GM19397 (cell line): ENCODE results near the gene MAN1C1.
A peak's percentile ranks its signal among the peaks of the same experiment; 100 is the strongest.

Source experiments
- ATAC-seq: cut with Tn5 transposase; IDR thresholded peaks from one replicate; pipeline ENCODE4 v1.9.1; 2021; ENCODE audit warnings: mild to moderate bottlenecking, moderate library complexity; ENCODE audit not compliant: unreplicated experiment

MAN1C1 gene

GRCh38 chr1:25616095-25616986 is at the start of gene MAN1C1:
TSS of gene MAN1C1 (plus strand) at chr1:25616791. CDS start at chr1:25617798, 1,007 bp downstream.
- ATAC-seq = peak; percentile 67

- ATAC-seq = no peak
These were observed 48.9 kb upstream of the MAN1C1 start for GRCh38 chr1:25567710-25568089.

DNA sequence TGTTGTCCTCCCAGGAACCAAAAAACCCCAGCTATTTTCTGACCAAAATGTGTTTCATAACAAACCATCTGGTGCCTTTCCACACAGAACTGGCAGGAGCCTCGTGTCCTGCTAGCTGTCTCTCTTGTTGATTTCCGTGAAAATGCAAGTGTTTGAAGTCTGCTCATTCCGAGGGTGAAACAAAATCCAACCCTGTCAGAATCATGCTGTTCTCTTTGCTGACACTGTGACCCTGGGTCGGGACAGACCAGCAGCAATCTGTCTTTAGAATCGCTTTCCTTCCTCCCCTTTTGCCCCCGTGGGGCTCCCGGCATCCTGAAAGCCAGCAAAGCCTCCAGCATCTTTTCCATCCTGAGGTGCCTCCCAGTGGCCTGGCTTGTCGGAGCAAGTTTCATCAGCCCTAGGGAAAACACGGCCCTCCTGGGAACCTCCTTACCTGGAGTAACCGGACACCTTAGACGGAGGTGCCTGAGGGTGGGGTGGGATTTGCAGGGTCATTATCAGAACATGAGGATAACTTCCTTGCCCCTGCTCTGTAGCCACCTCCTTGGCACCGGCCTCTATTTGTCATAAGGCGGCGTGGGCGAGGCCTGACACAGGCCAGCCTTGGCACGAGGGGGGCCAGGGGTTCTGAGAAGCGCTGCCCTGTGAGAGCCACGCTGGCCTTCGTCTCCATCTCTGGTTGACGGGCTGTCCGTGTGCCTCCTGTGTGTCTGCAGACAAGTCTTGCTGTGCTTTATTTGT is 48.3 kb upstream of the MAN1C1 start:
- no peak for ATAC-seq

DNA sequence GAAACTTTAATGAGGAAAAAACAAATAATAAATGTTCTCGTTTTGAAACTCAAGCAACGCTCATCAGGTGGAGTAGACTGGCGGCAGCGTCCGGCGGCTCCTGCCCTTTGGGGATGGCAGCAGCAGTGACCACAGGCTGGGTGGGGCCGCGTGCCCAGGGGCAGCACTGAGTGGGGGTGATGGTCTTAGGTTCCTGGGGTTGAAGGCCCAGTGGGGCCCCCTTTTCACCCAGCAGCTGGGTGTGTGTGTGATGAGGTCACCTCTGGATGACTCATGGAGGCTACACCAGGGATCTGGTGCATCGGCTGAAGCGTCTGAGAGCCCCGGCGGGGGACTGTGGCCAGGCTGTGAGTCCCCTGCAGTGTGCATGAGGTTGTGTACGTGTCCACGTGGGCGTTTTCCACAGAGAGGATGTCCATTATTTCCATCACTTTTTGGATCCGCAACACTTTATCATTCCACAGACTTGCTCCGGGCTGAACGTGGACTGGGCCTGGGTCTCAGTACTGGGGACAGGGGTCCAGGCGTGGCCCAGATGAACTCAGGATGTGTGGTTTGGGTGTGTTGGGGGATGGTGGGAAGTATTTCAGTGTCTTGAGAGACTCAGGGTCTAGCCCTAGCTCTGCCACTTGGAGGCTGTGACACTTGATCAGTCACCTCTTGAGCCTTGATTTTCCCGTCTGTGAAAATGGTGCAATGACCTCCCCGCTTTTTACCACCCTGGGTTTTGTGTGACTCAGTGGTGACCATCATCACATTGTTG is 47.6 kb upstream of the MAN1C1 start:
- ATAC-seq = no peak

DNA sequence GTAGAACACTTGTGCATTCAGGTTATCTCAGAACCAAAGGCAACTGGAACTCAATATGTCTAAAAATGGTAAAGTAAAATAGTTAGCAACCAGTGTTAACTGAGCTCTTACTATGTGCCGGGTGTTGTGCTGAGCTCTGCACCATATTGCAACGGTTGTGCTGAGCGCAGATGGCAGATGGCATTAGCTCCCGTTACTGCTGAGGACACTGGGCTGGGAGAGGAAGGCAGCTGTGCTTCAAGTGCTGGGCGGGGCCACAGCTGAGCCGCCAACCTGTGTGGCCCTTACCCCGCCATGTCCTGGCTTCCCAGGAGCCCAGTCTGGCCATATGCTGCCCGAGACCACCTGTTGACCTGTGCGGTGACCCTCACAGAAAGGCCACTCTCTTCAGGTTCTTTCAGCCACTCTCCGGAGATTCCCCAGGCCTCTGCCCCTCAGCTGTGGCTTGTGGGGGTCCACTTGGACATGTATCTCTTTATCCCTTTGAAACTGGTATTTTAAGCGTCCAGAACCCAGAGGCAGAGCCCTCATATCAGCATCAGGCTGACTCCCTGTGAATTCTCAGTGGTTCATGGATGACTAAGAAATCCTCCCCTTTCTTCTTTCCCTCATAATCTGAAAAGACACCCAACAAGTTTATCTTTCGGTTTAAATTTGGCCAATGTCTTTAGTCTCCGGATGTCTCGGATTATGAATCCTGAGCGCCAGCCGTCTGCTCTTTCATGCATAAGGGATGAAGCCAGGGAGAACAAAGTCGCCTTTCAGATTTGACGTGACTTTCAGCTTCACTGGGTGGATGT is 46.8 kb upstream of the MAN1C1 start:
- ATAC-seq = no peak

- ATAC-seq = no peak
These were observed 45.6 kb upstream of the MAN1C1 start for GRCh38 chr1:25570798-25571521.

GRCh38 chr1:25571522-25571970 is 45.0 kb upstream of the MAN1C1 start:
- ATAC-seq = no peak

GRCh38 chr1:25572107-25572506 is 44.5 kb upstream of the MAN1C1 start:
- ATAC-seq = no peak

- ATAC-seq = no peak
These were observed 43.6 kb upstream of the MAN1C1 start for GRCh38 chr1:25572708-25573590.

GRCh38 chr1:25573591-25573930 is 43.0 kb upstream of the MAN1C1 start:
- no peak for ATAC-seq

GRCh38 chr1:25573961-25574360 is 42.6 kb upstream of the MAN1C1 start:
- ATAC-seq = no peak

DNA sequence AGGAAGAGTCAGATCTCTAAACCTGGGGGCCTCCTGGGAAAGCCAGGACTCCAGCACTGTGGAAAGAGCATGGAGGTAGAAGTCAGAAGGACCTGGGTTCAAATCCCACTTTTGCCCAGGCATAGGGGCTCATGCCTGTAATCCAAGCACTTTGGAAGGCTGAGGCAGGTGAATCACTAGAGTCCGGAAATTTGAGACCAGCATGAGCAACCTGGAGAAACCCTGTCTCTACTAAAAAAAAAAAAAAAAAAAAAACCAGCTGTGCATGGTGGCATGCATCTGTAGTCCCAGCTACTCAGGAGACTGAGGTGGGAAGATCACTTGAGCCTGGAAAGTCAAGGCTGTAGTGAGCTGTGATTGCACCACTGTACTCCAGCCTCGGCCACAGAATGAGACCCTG is 41.4 kb upstream of the MAN1C1 start:
- no peak for ATAC-seq

DNA sequence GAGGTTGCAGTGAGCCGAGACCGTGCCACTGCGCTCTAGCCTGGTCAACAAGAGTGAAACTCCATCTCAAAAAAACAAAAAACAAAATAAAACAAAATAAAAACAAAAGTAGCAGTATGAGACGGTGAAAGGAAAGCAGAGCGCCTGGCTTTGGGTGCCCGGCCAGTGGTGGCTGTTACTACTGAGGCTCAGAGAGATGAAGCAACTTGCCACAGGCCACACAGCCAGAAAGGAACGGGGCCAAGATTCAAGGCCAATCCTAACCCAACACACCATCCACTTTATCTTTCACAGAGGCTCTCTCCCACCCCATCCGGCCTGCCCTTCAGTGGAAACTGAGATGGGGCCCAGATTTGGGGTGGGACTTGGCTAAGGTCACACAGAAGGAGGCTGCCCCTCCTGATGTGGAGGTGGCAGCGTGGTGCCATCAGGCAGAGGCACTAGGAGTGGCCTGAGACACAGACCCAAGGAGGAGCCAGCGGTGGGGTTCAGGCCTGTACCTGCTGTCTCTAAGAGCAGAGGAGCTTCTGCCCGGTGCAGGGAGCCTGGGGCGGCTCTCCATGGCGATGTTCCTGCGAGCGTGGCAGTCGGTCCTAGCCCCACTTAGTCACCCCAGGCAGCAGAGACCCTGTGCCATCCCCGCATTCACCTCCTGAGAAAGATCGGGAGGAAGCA is 40.0 kb upstream of the MAN1C1 start:
- no peak for ATAC-seq

DNA sequence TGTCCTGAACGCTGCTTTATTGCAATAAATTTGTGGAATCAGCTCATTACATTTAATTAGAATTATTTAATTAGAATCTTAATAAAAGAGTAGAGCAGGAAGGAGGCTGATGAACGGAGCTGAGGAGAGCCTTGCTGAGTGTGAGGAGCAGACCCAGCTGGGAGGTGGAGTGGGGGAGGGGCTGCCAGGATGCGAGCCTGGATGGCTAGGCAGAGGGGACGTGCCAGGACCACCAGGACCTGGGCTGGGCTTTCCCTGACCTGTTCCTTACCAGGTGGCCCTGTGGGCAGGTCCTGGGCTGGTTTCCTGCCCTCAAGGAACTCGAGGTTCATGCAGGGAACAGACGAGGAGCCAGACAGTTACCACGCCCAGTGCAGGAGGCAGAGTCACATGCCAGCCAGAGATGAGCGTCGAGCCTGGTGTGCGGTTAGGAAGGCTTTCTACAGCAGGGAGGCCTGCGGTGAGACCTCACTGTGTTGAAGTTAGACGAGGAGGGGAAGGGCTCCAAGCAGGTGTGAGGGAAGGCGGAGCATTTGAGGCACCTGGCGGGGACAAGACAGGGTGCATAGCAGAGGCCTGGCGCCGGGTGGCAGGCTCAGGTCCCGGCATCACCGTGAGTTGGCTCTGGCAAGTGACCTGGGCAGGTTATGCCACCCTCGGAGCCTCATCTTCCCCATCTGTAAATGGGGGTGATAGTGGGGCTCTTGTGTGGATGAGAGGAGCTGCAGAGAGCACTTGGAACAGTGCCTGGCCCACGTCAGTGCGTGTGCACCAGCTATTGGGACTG is 39.3 kb upstream of the MAN1C1 start:
- no peak for ATAC-seq

GRCh38 chr1:25579292-25580252 is 37.0 kb upstream of the MAN1C1 start:
- no peak for ATAC-seq

- no peak for ATAC-seq
These were observed 35.7 kb upstream of the MAN1C1 start for GRCh38 chr1:25580927-25581326.
